ENCODE results near the gene GINS2.

DNA sequence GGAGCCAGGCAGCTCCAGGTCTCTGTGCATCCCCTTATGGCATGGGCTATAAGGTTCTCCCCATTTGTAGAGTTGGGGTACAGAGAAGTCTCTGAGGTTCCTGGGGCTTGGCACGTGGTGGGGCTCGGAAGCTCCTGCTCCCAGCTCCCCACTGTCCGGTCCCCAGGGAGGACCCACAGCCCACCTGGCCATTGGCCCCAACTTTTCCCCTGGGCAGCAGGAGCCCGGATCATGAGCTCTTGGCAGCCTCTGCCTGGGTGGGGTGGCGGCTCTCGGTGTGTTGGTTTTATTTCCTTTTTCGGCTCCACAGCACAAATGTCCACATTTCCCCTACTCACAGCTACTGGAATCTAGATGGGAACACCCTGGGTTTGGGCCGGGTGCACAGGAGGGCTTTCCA, 45.1 kb downstream of the GINS2 start:
- no peak for TF ChIP-seq CTCF (conservative IDR thresholded peaks at IDR 0.05 in 1 of 2, IDR thresholded peaks at IDR 0.05 in 1 of 2; ENCODE audit: extremely low read depth in 1 of 2, insufficient read depth in 1 of 2, low read depth in 1 of 2, low read length in 2 of 2)
- no peak for TF ChIP-seq EZH2 (IDR thresholded peaks at IDR 0.05; ENCODE audit: borderline replicate concordance, low read length)
